ENCODE measurements around the gene C1orf232.

- TF ChIP-seq SUZ12 (IDR thresholded peaks at IDR 0.05; ENCODE audit: extremely low read depth, insufficient read depth, insufficient read length) (no peak), ZNF274 (IDR thresholded peaks at IDR 0.05; ENCODE audit: low read depth, low read length) (no peak)
These were observed 42.8 kb downstream of the C1orf232 start for GRCh38 chr1:26125946-26126320.
